Stimulated activated CD8-positive, alpha-beta memory T cell treated with anti-CD3 and anti-CD28 coated beads, Interleukin-4, amount 100 ng/mL, for 48 hours (primary cell): ENCODE results near the gene DNAH10.

Experiments
- DNase-seq: peaks from one replicate; pipeline ENCODE4 v3.0.0-alpha.2; 2020

The DNAH10 gene

GRCh38 chr12:123845881-123846280 lies 83.8 kb downstream of the DNAH10 start:
- no peak for DNase-seq

GRCh38 chr12:123846340-123846739 lies 84.2 kb downstream of the DNAH10 start:
- no peak for DNase-seq

GRCh38 chr12:123847019-123847418 lies 84.9 kb downstream of the DNAH10 start:
- DNase-seq: no peak

GRCh38 chr12:123847876-123848275 lies 85.8 kb downstream of the DNAH10 start:
- no peak for DNase-seq

GRCh38 chr12:123849517-123849916 lies 87.4 kb downstream of the DNAH10 start:
- no peak for DNase-seq

GRCh38 chr12:123850246-123851134 lies 88.4 kb downstream of the DNAH10 start:
- no peak for DNase-seq

- DNase-seq: no peak
Observed at GRCh38 chr12:123853396-123854070, 91.4 kb downstream of the DNAH10 start.

GRCh38 chr12:123854232-123854631 lies 92.1 kb downstream of the DNAH10 start:
- no peak for DNase-seq

GRCh38 chr12:123854918-123855317 lies 92.8 kb downstream of the DNAH10 start:
- DNase-seq: no peak

- no peak for DNase-seq
Observed at GRCh38 chr12:123856681-123857080, 94.6 kb downstream of the DNAH10 start.

- no peak for DNase-seq
Observed at GRCh38 chr12:123858176-123858575, 96.1 kb downstream of the DNAH10 start.

GRCh38 chr12:123859035-123859434 lies 96.9 kb downstream of the DNAH10 start:
- no peak for DNase-seq

- DNase-seq: no peak
Observed at GRCh38 chr12:123860377-123860776, 98.3 kb downstream of the DNAH10 start.

GRCh38 chr12:123861392-123861791 lies 99.3 kb downstream of the DNAH10 start:
- DNase-seq: no peak

- no peak for DNase-seq
Observed at GRCh38 chr12:123867141-123867540, 105.0 kb downstream of the DNAH10 start.

GRCh38 chr12:123868791-123869190 lies 106.7 kb downstream of the DNAH10 start:
- no peak for DNase-seq

GRCh38 chr12:123873793-123874192 lies 111.7 kb downstream of the DNAH10 start:
- no peak for DNase-seq

GRCh38 chr12:123877968-123878367 lies 115.9 kb downstream of the DNAH10 start:
- no peak for DNase-seq

- no peak for DNase-seq
Observed at GRCh38 chr12:123879101-123879500, 117.0 kb downstream of the DNAH10 start.

- DNase-seq: no peak
Observed at GRCh38 chr12:123879691-123880090, 117.6 kb downstream of the DNAH10 start.

- no peak for DNase-seq
Observed at GRCh38 chr12:123882161-123882705, 120.1 kb downstream of the DNAH10 start.

GRCh38 chr12:123886258-123886657 lies 124.2 kb downstream of the DNAH10 start:
- DNase-seq: no peak

- no peak for DNase-seq
Observed at GRCh38 chr12:123886931-123887582, 125.0 kb downstream of the DNAH10 start.
